GM19043 (cell line): Measurements from ENCODE around the gene AK4.
A peak's percentile ranks its signal among the peaks of the same experiment; 100 is the strongest.
"Not testable (repeated sequence)": the region's sequence is repeated elsewhere in the genome, so short reads cannot be mapped to it uniquely, and the experiment has no call there.

Source experiments
- ATAC-seq: cut with Tn5 transposase; IDR thresholded peaks from one replicate; pipeline ENCODE4 v1.9.1; 2021; ENCODE audit warnings: low read depth; ENCODE audit not compliant: unreplicated experiment

The AK4 gene

GRCh38 chr1:65150108-65150463 lies 2.1 kb downstream of the AK4 start:
- no peak for ATAC-seq

- ATAC-seq = no peak
Measured at GRCh38 chr1:65150583-65151263, 2.7 kb downstream of the AK4 start.

GRCh38 chr1:65151641-65152040 lies 3.6 kb downstream of the AK4 start:
- ATAC-seq = no peak

GRCh38 chr1:65153635-65154034 lies 5.6 kb downstream of the AK4 start:
- ATAC-seq = no peak

- ATAC-seq = no peak
Measured at GRCh38 chr1:65156910-65157545, 9.0 kb downstream of the AK4 start.

- no peak for ATAC-seq
Measured at GRCh38 chr1:65157546-65157941, 9.5 kb downstream of the AK4 start.

GRCh38 chr1:65159291-65159688 lies 11.3 kb downstream of the AK4 start:
- ATAC-seq = not testable (repeated sequence)

GRCh38 chr1:65159801-65160523 lies 12.0 kb downstream of the AK4 start:
- ATAC-seq = no peak

GRCh38 chr1:65163201-65163805 lies 15.3 kb downstream of the AK4 start:
- no peak for ATAC-seq

GRCh38 chr1:65164101-65164500 lies 16.1 kb downstream of the AK4 start:
- ATAC-seq = not testable (repeated sequence)

- ATAC-seq = no peak
Measured at GRCh38 chr1:65164633-65165032, 16.6 kb downstream of the AK4 start.

- peak; percentile 84 for ATAC-seq
Measured at GRCh38 chr1:65165269-65165993, 17.4 kb downstream of the AK4 start.

GRCh38 chr1:65166572-65167305 lies 18.7 kb downstream of the AK4 start:
- no peak for ATAC-seq

- no peak for ATAC-seq
Measured at GRCh38 chr1:65167586-65168242, 19.7 kb downstream of the AK4 start.

GRCh38 chr1:65168867-65169266 lies 20.9 kb downstream of the AK4 start:
- ATAC-seq = no peak

GRCh38 chr1:65170511-65171142 lies 22.6 kb downstream of the AK4 start:
- ATAC-seq = no peak

- ATAC-seq = no peak
Measured at GRCh38 chr1:65172936-65173690, 25.1 kb downstream of the AK4 start.

- ATAC-seq = peak; percentile 78
Measured at GRCh38 chr1:65174585-65174984, 26.6 kb downstream of the AK4 start.
